ENCODE data around the gene RASGRP3.

Gene RASGRP3

DNA sequence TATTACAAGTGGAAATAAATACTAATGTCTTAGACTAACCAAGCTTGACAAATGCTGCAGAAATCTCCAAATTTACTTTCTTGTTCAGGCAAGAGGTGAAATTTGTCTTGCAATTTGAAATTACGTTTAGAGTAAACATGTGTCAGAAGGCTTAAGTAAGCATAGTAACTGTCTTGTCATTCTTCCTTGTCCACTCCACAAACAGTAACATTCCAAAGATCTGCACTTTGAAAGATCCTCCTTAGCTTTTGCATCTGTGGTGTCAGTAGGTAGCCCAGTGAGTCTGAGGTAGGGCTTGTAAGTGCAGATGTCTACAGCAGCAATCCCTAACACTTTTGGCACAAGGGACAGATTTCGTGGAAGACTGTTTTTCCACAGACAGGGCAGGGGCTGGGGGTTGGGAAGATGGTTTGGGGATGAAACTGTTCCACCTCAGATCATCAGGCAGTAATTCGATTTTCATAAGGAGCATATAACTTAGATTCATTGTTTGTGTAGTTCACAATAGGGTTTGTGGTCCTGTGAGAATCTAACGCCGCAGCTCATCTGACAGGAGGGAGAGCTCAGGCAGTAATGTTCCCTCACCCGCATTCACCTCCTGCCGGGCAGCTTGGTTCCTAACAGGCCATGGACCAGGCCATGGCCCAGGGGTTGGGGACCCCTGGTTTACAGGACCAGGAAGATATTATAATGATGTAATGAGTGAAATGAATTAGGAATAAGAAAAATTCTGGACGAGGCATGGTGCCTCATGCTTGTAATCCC lies 18.6 kb downstream of the RASGRP3 start:
- Mint-ChIP-seq H3K4me1 (ENCODE audit: low read depth) (peaks cover 64% of the 10 kb centered on the region), H3K27ac (peak overlapping the region; percentile 57), H3K36me3 (ENCODE audit: low read depth) (no peaks in the 10 kb centered on the region), H3K4me3 (peak overlapping the region; percentile 18), H3K9me3 (no peaks in the 10 kb centered on the region), H3K27me3 (peaks cover under 1% of the 10 kb centered on the region)

DNA sequence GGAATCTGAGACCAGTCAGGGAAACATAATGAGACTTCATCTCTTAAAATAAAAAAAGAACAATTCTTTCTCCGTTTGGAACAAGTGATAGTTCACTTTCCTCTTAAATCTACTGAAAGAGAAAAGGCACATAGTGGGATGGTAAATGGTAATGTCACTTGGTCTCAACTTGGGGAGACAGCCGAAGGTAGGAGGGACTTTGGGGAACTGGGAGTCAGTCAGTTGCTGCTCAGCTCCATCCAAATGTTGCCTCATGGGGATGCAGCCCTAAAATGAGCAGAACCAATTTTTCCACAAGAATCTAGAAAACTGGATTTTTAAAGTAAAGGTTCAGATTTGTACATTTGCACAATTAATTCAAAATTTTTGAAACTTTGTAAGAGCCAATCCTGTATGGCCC lies 19.2 kb downstream of the RASGRP3 start:
- peaks cover 4% of the 10 kb centered on the region for H3K27me3 Mint-ChIP-seq
- no peak overlapping the region for H3K4me3 Mint-ChIP-seq
- H3K9me3 Mint-ChIP-seq = peaks cover 4% of the 10 kb centered on the region
- H3K36me3 Mint-ChIP-seq (ENCODE audit: low read depth) = no peaks in the 10 kb centered on the region
- H3K27ac Mint-ChIP-seq = peak overlapping the region; percentile 57
- peaks cover 58% of the 10 kb centered on the region for H3K4me1 Mint-ChIP-seq (ENCODE audit: low read depth)

DNA sequence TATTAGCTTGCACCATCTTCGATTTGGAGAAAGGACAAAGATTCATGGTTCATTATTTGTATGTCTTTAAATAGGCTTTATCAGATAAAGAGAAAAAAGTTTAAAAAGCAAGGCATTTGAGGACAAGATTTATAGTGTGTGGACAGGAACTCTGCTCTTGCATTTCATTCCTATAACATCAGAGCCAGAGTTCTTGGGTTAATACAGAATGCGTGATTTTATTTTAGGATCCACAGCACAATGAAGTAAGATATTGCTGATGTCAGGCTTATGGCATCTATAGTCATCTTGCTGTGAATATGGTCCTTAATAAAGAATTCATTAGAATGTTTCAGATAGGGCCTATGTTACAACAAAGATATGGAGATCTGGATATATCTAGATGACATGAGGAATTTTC lies 19.7 kb downstream of the RASGRP3 start:
- Mint-ChIP-seq H3K27me3 (peaks cover 4% of the 10 kb centered on the region), H3K36me3 (ENCODE audit: low read depth) (no peaks in the 10 kb centered on the region), H3K4me3 (no peak overlapping the region), H3K27ac (peak overlapping the region; percentile 50), H3K9me3 (peaks cover 4% of the 10 kb centered on the region), H3K4me1 (ENCODE audit: low read depth) (peaks cover 58% of the 10 kb centered on the region)

DNA sequence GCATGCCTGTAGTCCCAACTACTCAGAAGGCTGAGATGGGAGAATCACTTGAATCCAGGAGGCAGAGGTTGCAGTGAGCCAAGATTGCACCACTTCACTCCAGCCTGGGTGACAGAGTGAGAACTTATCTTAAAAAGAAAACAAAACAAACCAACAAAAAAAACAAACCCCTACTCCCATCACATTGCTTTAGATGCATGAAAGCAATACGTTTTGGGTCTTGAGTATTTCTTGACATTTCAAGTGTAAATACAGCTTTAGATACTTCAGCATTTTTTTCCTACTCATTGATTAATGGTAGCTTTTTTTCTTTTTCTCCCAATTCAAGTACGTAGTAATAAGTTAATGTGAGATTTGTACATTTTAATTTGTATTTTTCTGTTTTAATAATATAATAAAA lies 20.3 kb downstream of the RASGRP3 start:
- Mint-ChIP-seq H3K36me3 (ENCODE audit: low read depth) (no peaks in the 10 kb centered on the region), H3K27me3 (peaks cover 4% of the 10 kb centered on the region), H3K9me3 (peaks cover 7% of the 10 kb centered on the region), H3K27ac (peak overlapping the region; percentile 50), H3K4me3 (no peak overlapping the region), H3K4me1 (ENCODE audit: low read depth) (peaks cover 58% of the 10 kb centered on the region)

DNA sequence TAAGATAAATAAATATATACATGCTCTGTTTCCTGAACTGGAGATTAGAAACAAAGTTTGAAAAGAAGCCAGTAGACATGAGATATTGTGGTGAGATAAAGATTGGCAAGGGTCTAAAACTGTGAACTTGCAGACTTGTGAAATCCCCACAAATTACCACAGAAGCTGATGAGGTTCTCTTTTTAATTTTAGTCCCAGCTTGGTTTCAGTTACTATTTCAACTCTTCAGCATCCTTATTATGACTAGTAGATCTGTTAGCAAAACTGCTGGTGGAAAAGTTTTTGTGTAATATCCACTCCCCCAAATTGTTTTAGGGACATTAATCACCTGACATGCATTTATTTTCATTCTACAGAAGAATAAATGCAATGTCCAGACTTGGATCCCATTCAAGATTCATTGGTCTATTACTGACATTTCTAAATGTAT lies 20.8 kb downstream of the RASGRP3 start:
- Mint-ChIP-seq H3K27me3 (peaks cover 4% of the 10 kb centered on the region), H3K4me1 (ENCODE audit: low read depth) (peaks cover 60% of the 10 kb centered on the region), H3K36me3 (ENCODE audit: low read depth) (no peaks in the 10 kb centered on the region), H3K27ac (peak overlapping the region; percentile 10), H3K4me3 (no peak overlapping the region), H3K9me3 (peaks cover 7% of the 10 kb centered on the region)

DNA sequence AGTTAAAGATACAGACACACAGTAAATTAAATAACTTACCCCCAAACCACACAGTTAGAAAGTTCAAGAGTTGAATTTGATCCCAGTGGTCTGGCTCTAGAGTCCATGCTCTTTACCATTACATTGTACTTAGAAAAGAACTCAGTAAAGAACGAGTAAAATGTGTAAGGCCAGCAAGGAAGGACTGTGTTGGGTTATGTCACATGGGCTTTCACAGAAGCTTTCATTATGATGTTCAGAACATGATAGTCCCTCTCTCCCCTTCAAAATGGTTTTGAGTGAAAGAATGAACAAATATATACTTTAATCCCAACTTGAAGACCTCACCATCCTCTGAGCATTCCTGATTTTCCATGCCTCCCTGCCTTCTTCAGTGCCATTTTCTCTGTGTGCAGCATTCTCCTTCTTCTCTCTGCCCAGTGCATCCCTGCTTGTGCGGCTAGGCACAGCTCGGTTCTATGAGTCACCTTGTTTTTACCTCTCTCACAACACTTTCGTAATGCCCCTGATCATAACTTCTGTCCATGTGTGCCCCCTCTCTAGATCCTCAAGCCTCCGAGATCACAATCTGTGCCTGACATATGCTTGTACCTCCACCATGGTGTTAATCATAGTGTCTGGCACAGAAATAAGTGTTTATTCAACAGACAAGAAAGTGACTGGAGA lies 22.0 kb downstream of the RASGRP3 start:
- Mint-ChIP-seq H3K4me3 (peak overlapping the region; percentile 46), H3K4me1 (ENCODE audit: low read depth) (peaks cover 64% of the 10 kb centered on the region), H3K27ac (peak overlapping the region; percentile 49), H3K9me3 (peaks cover 7% of the 10 kb centered on the region), H3K36me3 (ENCODE audit: low read depth) (no peaks in the 10 kb centered on the region), H3K27me3 (peaks cover 4% of the 10 kb centered on the region)

DNA sequence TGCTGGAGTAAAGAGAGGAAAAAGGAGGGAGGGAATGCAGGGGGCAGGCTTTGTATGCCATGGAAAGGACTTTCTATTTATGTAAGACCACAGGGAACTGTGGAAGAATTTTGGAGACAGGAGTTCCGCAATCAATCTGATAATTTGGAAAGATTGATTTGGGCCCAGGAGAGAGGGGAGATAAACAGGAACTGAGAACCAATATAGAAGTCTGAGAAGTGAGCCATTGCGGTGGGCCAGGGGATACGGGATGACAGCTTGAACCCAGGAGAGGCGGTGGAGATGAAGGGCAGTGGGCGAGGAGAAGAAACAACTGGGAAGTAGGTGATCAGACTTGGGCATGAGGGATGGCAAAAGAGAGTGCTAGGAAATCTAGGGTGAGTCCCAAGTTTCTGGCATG lies 23.7 kb downstream of the RASGRP3 start:
- Mint-ChIP-seq H3K4me3 (no peak overlapping the region), H3K9me3 (peaks cover 7% of the 10 kb centered on the region), H3K27me3 (peaks cover 4% of the 10 kb centered on the region), H3K36me3 (ENCODE audit: low read depth) (no peaks in the 10 kb centered on the region), H3K27ac (no peak overlapping the region), H3K4me1 (ENCODE audit: low read depth) (peaks cover 48% of the 10 kb centered on the region)

DNA sequence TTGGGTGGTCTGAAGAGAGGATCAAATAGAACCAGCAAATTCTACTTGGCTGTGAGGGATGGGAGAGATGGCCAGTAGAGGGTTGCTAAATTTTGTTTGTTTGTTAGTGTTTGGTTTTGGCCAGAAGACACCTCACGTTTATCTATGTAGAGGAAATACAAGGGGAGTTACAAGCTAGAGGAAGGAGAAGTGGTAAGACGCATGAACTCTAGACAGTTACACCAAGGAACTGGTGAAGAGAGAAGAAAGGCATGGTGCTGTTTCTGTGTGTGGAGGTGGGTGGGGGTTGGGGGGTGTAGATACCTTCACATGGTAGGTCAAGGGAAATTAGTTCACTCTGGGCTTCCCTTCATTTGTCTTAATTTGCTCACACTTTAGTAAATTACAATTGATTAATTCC lies 25.6 kb downstream of the RASGRP3 start:
- H3K9me3 Mint-ChIP-seq = peaks cover 7% of the 10 kb centered on the region
- H3K4me1 Mint-ChIP-seq (ENCODE audit: low read depth) = peaks cover 31% of the 10 kb centered on the region
- H3K27me3 Mint-ChIP-seq = peaks cover 4% of the 10 kb centered on the region
- H3K4me3 Mint-ChIP-seq = no peak overlapping the region
- H3K36me3 Mint-ChIP-seq (ENCODE audit: low read depth) = no peaks in the 10 kb centered on the region
- peak overlapping the region; percentile 39 for H3K27ac Mint-ChIP-seq

DNA sequence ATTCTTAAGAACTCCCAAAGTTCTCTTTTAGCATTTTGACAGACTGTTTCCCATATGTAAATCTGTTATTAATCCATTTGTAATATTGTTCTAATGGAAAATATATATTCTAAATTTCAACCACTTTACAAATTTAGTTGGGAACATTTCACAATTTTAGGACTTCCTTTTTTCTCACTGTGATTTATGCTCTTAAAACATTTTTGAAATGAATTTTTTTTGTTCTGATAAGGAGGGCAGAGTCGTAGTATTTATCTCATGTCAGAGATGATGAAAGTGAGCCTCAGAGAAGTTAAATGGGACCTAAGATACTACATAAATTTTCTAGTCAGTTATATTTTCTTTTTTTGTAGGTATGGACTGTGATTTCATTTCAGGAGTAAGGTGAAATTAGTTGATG lies 26.6 kb downstream of the RASGRP3 start:
- H3K36me3 Mint-ChIP-seq (ENCODE audit: low read depth) = no peaks in the 10 kb centered on the region
- peaks cover 22% of the 10 kb centered on the region for H3K4me1 Mint-ChIP-seq (ENCODE audit: low read depth)
- H3K27me3 Mint-ChIP-seq = peaks cover 4% of the 10 kb centered on the region
- no peak overlapping the region for H3K27ac Mint-ChIP-seq
- H3K4me3 Mint-ChIP-seq = no peak overlapping the region
- peaks cover 7% of the 10 kb centered on the region for H3K9me3 Mint-ChIP-seq

DNA sequence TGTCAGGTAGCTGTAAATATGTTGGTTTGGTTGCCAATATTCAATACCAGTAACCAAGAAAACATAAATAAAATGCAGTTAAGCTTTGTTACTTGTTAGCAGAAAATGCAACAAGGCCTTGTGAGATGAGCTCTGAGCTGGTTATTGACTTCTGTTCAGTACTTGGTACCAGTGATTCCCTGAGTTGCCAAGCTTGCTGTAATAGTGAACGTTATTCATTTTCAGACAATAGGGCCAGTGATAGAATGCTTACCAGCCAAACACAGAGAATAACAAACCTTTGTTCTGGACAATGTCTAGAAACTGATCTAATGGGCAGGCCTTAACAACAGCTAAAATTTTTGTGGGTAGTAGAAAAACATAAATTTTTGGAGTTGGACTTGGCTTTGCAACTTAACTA lies 29.5 kb downstream of the RASGRP3 start:
- H3K4me1 Mint-ChIP-seq (ENCODE audit: low read depth) = peaks cover 13% of the 10 kb centered on the region
- H3K4me3 Mint-ChIP-seq = no peak overlapping the region
- peaks cover 4% of the 10 kb centered on the region for H3K9me3 Mint-ChIP-seq
- no peak overlapping the region for H3K27ac Mint-ChIP-seq
- H3K36me3 Mint-ChIP-seq (ENCODE audit: low read depth) = no peaks in the 10 kb centered on the region
- H3K27me3 Mint-ChIP-seq = no peaks in the 10 kb centered on the region

DNA sequence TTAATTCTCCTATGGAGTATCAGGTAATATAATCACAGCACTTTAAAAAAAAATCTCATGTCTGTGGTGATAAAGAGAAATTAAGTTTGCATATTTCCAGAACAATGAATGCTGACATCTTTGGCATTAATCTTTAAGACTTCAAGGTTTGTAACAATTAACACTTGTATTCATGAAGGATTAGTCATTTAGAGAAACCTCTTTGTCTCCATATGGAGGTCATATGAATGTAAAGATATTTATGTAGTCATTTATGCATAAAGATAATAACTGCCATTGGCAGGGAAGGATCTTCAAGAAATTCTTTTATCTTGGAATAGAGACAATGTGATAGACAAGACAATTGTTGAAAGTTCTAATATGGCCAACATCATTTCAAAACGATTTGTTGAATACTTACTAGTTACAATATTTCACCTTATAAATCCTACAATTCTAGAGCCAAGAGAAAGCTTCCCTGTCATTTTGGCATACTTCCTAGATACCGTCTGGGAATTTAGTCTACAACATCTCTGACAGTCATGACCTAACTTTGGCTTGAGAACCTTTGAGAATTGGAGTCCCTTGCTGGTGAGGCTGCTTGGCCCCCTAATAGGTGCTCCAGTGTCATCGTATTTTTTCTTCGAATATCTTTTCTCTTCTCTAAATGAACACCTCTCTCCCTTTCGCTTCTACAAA lies 33.6 kb downstream of the RASGRP3 start:
- Mint-ChIP-seq H3K9me3 (no peaks in the 10 kb centered on the region), H3K36me3 (ENCODE audit: low read depth) (peaks cover under 1% of the 10 kb centered on the region), H3K27ac (no peak overlapping the region), H3K27me3 (no peaks in the 10 kb centered on the region), H3K4me3 (no peak overlapping the region), H3K4me1 (ENCODE audit: low read depth) (no peaks in the 10 kb centered on the region)

DNA sequence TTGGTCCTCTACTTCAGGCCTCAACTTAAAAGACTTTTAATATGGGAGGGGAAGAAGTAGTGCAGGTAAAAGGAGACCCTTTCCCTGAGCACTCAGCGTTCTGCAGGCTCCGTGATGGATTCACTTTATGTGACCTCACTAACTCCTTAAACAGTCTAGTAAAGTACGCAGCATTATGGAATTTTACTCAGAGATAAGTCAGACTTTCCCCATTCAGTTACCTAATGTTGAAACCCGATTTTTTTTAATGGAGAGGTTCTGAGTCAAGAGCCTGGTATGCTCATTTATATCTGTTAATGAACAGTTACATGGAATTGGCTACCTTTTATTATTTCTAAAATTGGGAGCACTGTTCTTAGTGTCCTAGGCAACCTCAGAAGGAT lies 34.1 kb downstream of the RASGRP3 start:
- no peak overlapping the region for H3K27ac Mint-ChIP-seq
- no peak overlapping the region for H3K4me3 Mint-ChIP-seq
- no peaks in the 10 kb centered on the region for H3K27me3 Mint-ChIP-seq
- peaks cover 6% of the 10 kb centered on the region for H3K36me3 Mint-ChIP-seq (ENCODE audit: low read depth)
- no peaks in the 10 kb centered on the region for H3K9me3 Mint-ChIP-seq
- no peaks in the 10 kb centered on the region for H3K4me1 Mint-ChIP-seq (ENCODE audit: low read depth)

DNA sequence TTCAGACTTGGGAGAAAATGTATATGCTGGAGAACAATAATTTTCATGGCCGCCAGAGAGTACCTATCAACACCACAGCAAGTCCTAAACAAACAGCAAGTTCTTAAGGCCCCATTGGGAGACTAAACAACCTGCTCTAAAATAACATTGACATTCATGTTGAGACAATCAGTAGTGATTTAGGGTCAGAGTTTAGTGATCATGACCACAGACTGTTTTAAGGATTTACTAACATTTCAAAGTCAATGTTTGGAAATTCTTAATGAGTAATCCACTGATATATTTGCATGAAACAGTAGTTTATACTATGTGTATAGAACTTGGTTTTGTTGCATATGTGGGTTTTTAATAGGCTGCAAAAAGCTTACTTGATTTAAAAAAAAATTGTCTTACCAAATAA lies 34.7 kb downstream of the RASGRP3 start:
- Mint-ChIP-seq H3K36me3 (ENCODE audit: low read depth) (peaks cover 6% of the 10 kb centered on the region), H3K27me3 (no peaks in the 10 kb centered on the region), H3K4me1 (ENCODE audit: low read depth) (no peaks in the 10 kb centered on the region), H3K27ac (no peak overlapping the region), H3K9me3 (no peaks in the 10 kb centered on the region), H3K4me3 (no peak overlapping the region)

DNA sequence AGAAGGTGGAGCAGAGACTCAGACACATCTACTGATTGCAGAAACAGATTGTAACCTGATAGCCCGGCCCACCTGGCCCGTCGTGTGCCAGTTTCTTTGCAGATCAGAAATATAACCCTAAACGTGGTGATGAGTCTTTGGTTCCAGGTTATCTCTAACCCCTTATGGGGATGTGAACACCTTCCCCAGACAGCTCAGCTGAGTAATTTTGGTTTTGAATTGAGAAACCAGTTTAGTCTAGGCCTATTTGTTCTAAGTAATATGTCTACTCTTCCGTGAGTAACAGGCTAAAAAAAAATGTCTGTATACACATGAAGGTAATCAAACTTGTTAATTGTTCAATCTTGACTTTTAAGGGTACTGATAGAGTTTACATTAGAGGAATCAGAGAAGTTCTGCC lies 35.7 kb downstream of the RASGRP3 start:
- Mint-ChIP-seq H3K4me1 (ENCODE audit: low read depth) (no peaks in the 10 kb centered on the region), H3K36me3 (ENCODE audit: low read depth) (peaks cover 15% of the 10 kb centered on the region), H3K4me3 (no peak overlapping the region), H3K9me3 (no peaks in the 10 kb centered on the region), H3K27ac (no peak overlapping the region), H3K27me3 (no peaks in the 10 kb centered on the region)

DNA sequence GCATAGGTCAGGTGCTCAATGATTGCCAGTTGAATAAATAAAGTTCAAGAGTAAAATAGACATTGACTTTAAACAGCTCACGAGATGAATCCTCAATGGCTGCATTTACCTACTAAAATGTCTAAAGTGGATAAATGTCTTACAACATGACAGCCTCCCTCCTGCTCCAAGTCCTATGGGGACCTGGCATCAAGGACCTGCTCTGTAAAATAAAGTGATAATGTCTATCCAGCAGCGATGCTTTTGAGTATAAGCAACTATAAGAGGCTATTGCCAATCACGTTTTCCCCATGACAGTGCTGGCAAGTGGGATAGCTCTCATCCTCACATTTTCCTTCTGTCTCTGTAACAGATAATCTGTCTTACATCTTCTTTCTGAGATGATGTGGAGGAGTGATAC lies 37.0 kb downstream of the RASGRP3 start:
- Mint-ChIP-seq H3K4me3 (no peak overlapping the region), H3K27ac (no peak overlapping the region), H3K9me3 (no peaks in the 10 kb centered on the region), H3K27me3 (no peaks in the 10 kb centered on the region), H3K36me3 (ENCODE audit: low read depth) (peaks cover 15% of the 10 kb centered on the region), H3K4me1 (ENCODE audit: low read depth) (no peaks in the 10 kb centered on the region)

Data from stimulated activated naive CD8-positive, alpha-beta T cell treated with anti-CD3 and anti-CD28 coated beads, Interleukin-15, Interleukin-2, amounts not matched to agents 100 ng/mL and 50 ng/mL, for 24 hours (primary cell).